ENCODE results near the gene EPB41L2. TPM values are rescaled to one million over a fixed set of nuclear protein-coding genes. Genes with fewer than 3 reads are reported as not detected.
"Not testable (repeated sequence)": the region's sequence is repeated elsewhere in the genome, so short reads cannot be mapped to it uniquely, and the experiment has no call there.

EPB41L2 gene
- total RNA-seq, 6 donors from 2014 or later: 68.7 to 201 (median 98.2) TPM

GRCh38 chr6:130995783-130996447 is 67.1 kb downstream of the EPB41L2 start:
- no peak for TF ChIP-seq POLR2A (IDR thresholded peaks at IDR 0.05)
- TF ChIP-seq, protein P1, sequence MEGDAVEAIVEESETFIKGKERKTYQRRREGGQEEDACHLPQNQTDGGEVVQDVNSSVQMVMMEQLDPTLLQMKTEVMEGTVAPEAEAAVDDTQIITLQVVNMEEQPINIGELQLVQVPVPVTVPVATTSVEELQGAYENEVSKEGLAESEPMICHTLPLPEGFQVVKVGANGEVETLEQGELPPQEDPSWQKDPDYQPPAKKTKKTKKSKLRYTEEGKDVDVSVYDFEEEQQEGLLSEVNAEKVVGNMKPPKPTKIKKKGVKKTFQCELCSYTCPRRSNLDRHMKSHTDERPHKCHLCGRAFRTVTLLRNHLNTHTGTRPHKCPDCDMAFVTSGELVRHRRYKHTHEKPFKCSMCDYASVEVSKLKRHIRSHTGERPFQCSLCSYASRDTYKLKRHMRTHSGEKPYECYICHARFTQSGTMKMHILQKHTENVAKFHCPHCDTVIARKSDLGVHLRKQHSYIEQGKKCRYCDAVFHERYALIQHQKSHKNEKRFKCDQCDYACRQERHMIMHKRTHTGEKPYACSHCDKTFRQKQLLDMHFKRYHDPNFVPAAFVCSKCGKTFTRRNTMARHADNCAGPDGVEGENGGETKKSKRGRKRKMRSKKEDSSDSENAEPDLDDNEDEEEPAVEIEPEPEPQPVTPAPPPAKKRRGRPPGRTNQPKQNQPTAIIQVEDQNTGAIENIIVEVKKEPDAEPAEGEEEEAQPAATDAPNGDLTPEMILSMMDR (IDR thresholded peaks at IDR 0.05): no peak
- TF ChIP-seq EP300 (IDR thresholded peaks at IDR 0.05): no peak
- no peak for TF ChIP-seq POLR2AphosphoS5 (IDR thresholded peaks at IDR 0.05)
- DNase-seq (no peak), ATAC-seq (ENCODE audit: low FRiP score in 2 of 2) (no peak)
- no peak overlapping the region for H3K4me3 ChIP-seq
- WGBS, 2 donors: 80 to 90% methylated on average over 2 of the region's 2 CpGs
- H3K27me3 ChIP-seq: no peaks in the 10 kb centered on the region
- peaks cover 8 to 24% (median 12%) of the 10 kb centered on the region in 4 donors for H3K4me1 ChIP-seq
- H3K9me3 ChIP-seq: no peaks in the 10 kb centered on the region
- no peaks in the 10 kb centered on the region for H3K36me3 ChIP-seq
- peak overlapping the region in 1 of 4 donors; percentile 34 for H3K27ac ChIP-seq

DNA sequence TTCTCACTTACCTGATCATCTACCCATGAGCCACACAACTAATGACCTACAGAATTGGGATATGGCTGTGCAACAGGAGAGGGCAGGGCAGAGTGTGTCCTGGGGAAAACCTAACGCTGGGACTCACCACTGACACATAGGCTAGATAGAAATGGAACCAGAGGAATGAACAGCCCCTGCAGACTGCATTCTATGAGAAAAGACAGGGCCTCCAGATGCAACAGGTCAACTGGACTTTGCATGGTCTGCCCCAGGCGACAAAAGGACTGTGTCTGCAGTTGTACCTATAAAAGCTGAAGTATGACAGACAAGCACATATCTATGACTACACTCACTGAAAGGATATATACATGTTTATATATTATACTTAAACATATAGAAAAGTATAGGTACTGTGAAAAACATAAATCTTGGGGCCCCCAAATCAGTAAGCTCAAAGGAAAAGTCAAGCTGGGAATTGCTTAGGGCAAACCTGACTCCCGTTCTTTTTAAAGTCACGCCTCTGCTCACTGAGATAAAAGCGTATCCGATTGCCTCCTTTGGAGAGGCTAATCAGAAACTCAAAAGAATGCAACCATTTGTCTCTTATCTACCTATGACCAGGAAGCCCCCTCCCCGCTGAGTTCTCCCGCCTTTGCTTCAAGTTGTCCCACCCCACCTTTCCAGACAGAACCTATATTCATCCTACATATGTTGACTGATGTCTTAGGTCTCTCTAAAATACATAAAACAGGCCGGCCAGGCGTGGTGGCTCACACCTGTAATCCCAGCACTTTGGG is 68.5 kb downstream of the EPB41L2 start:
- TF ChIP-seq POLR2A (IDR thresholded peaks at IDR 0.05): no peak
- TF ChIP-seq POLR2AphosphoS5 (IDR thresholded peaks at IDR 0.05): no peak
- TF ChIP-seq, protein P1 (IDR thresholded peaks at IDR 0.05): no peak
- TF ChIP-seq EP300 (IDR thresholded peaks at IDR 0.05): no peak
- 91 to 97% methylated on average over 10 of the region's 10 CpGs for WGBS, 2 donors
- H3K9me3 ChIP-seq: no peaks in the 10 kb centered on the region
- ATAC-seq (ENCODE audit: low FRiP score in 2 of 2) (no peak), DNase-seq (no peak)
- H3K27me3 ChIP-seq: no peaks in the 10 kb centered on the region
- H3K4me1 ChIP-seq: peaks cover 8 to 19% (median 10%) of the 10 kb centered on the region in 4 donors
- no peaks in the 10 kb centered on the region for H3K36me3 ChIP-seq
- no peak overlapping the region for H3K4me3 ChIP-seq
- H3K27ac ChIP-seq: no peak overlapping the region

GRCh38 chr6:130993292-130993765 is 69.7 kb downstream of the EPB41L2 start:
- TF ChIP-seq, protein P1 (IDR thresholded peaks at IDR 0.05): no peak
- no peak for TF ChIP-seq POLR2A (IDR thresholded peaks at IDR 0.05)
- no peak for TF ChIP-seq EP300 (IDR thresholded peaks at IDR 0.05)
- TF ChIP-seq POLR2AphosphoS5 (IDR thresholded peaks at IDR 0.05): no peak
- H3K36me3 ChIP-seq: no peaks in the 10 kb centered on the region
- ATAC-seq (ENCODE audit: low FRiP score in 2 of 2): no peak
- DNase-seq: no peak
- H3K4me3 ChIP-seq: no peak overlapping the region
- no peaks in the 10 kb centered on the region for H3K27me3 ChIP-seq
- no peak overlapping the region for H3K27ac ChIP-seq
- H3K9me3 ChIP-seq: no peaks in the 10 kb centered on the region
- peaks cover 3 to 19% (median 9%) of the 10 kb centered on the region in 4 donors for H3K4me1 ChIP-seq
- WGBS, 2 donors: 82 to 84% methylated on average over 11 of the region's 11 CpGs

DNA sequence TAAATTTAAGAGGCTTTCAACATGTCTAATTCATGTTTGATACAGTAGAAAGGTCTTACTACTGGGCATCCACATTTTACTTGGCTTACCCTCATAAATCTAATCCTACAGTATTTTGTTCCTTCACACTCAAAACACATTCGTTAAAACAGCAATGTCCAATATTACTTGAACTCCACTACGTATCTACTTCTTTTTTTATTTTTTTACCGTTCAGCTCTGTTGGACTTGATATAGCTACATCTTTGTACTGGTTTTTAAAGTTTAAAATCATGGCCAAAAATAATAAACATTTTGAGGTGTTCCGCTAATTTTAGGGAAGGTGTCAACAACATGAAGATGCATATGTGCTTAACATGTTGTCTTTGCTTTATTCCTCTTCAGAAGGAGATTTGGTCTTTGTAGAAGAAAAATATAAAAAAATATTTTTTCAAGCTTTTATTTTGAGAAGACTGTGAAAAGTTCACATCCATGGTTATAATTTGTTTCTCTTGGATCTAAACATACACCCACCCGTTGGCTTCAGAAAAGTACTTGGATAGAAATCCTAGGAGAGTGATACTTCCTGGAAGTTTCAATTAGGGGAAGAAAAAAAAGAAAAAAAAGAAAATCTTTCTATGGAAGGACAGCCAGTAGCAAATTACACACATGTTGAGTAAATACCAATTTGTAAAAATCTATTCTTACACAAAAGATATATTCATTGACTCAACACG is 71.5 kb downstream of the EPB41L2 start:
- Histone ChIP-seq H3K36me3 (no peaks in the 10 kb centered on the region), H3K27me3 (no peaks in the 10 kb centered on the region), H3K4me3 (no peak overlapping the region), H3K27ac (no peak overlapping the region), H3K4me1 (peaks cover 0 to 8% (median under 1%) of the 10 kb centered on the region in 4 donors), H3K9me3 (no peaks in the 10 kb centered on the region)
- DNase-seq (no peak), ATAC-seq (ENCODE audit: low FRiP score in 2 of 2) (no peak)
- no peak for TF ChIP-seq POLR2A (IDR thresholded peaks at IDR 0.05)
- no peak for TF ChIP-seq EP300 (IDR thresholded peaks at IDR 0.05)
- TF ChIP-seq POLR2AphosphoS5 (IDR thresholded peaks at IDR 0.05): no peak
- TF ChIP-seq, protein P1 (IDR thresholded peaks at IDR 0.05): no peak
- 77 to 83% methylated on average over 6 of the region's 6 CpGs for WGBS, 2 donors

- ATAC-seq (ENCODE audit: low FRiP score in 2 of 2): not testable (repeated sequence)
Measured at GRCh38 chr6:130987539-130987938, 75.5 kb downstream of the EPB41L2 start.

More at GRCh38 chr6:130987539-130987938, 75.5 kb downstream of the EPB41L2 start:
- DNase-seq, H3K4me3 ChIP-seq, H3K27ac ChIP-seq, H3K27me3 ChIP-seq, H3K4me1 ChIP-seq, H3K9me3 ChIP-seq, H3K36me3 ChIP-seq: not testable (repeated sequence)
- WGBS, 2 donors: 91 to 99% methylated on average over 4 to 5 of the region's 5 CpGs

Data from upper lobe of left lung (tissue), 6 donors.